ENCODE measurements around the gene FUBP3. TPM values are rescaled to one million over a fixed set of nuclear protein-coding genes. Genes with fewer than 3 reads are reported as not detected.

FUBP3 gene
- total RNA-seq, 1 experiment from 2014 or later, result 73.7 TPM

- H3K4me2 ChIP-seq (ENCODE audit: low read length), result no peak overlapping the region
- H3K4me1 ChIP-seq (ENCODE audit: control insufficient read depth in 1 of 2, insufficient read depth in 2 of 2, low read length in 2 of 2), result no peaks in the 10 kb centered on the region
- no peak overlapping the region for H2AFZ ChIP-seq (ENCODE audit: low read depth, low read length, poor library complexity, severe bottlenecking)
- no peak overlapping the region for H3K27ac ChIP-seq (ENCODE audit: low read depth, low read length)
- CTCF ChIA-PET, result no interaction called here
- POLR2A ChIA-PET, result no interaction called here
- H3K4me3 ChIP-seq (replicated peaks in 1 of 2; ENCODE audit: low read depth in 1 of 2, low read length in 2 of 2), result no peak overlapping the region
- H4K20me1 ChIP-seq (ENCODE audit: insufficient read depth), result no peaks in the 10 kb centered on the region
- DNase-seq (ENCODE audit: low read depth, low spot score), result no peak
- no peak overlapping the region for H3K9ac ChIP-seq (ENCODE audit: low read length)
- no peaks in the 10 kb centered on the region for H3K9me2 ChIP-seq (ENCODE audit: insufficient read depth)
- BruUV-seq (replicated peaks), result no TSS peak
- RAD21 ChIA-PET (ENCODE audit: low non-redundant PET in 1 of 2, low total read pairs in 2 of 2, uncharacterized antibody in 2 of 2, unreplicated experiment in 2 of 2), result no interaction called here
- H3K79me2 ChIP-seq (ENCODE audit: insufficient read depth, low read length), result no peaks in the 10 kb centered on the region
- no peaks in the 10 kb centered on the region for H3K9me3 ChIP-seq (ENCODE audit: control insufficient read depth in 1 of 2, insufficient read depth in 1 of 2, low read depth in 1 of 2, low read length in 2 of 2)
- no peak for TF ChIP-seq SRF (IDR thresholded peaks at IDR 0.05; ENCODE audit: low read depth)
- no peak for TF ChIP-seq POLR2AphosphoS5 (IDR thresholded peaks at IDR 0.05; ENCODE audit: low read depth, low read length)
- TF ChIP-seq JUND (IDR thresholded peaks at IDR 0.05), result no peak
- no peak for TF ChIP-seq ATF3 (IDR thresholded peaks at IDR 0.05)
- no peak for TF ChIP-seq CTCF (IDR thresholded peaks at IDR 0.05 in 2 of 3, conservative IDR thresholded peaks at IDR 0.05 in 1 of 3; ENCODE audit: borderline replicate concordance in 1 of 3, insufficient read depth in 1 of 3, low read depth in 2 of 3, low read length in 2 of 3)
- TF ChIP-seq ELF1 (IDR thresholded peaks at IDR 0.05; ENCODE audit: borderline replicate concordance, low read depth), result no peak
- TF ChIP-seq EZH2phosphoT487 (IDR thresholded peaks at IDR 0.05; ENCODE audit: borderline replicate concordance), result no peak
- TF ChIP-seq POLR2A (IDR thresholded peaks at IDR 0.05; ENCODE audit: borderline replicate concordance, extremely low read depth, insufficient read depth, insufficient read length), result no peak
- TF ChIP-seq EGR1 (IDR thresholded peaks at IDR 0.05; ENCODE audit: low read depth), result no peak
- intact Hi-C loops (cut with micrococcal nuclease), result no loop called here
- no peaks in the 10 kb centered on the region for H3K36me3 ChIP-seq (ENCODE audit: control insufficient read depth in 1 of 2, insufficient read depth in 2 of 2, low read length in 2 of 2)
- no peak for ATAC-seq
- H3K27me3 ChIP-seq (ENCODE audit: insufficient read depth, low read length), result no peaks in the 10 kb centered on the region
Observed at GRCh38 chr9:130661451-130662098, 82.2 kb downstream of the FUBP3 start.

All from HCT116 (cell line).